HEK293 (cell line): ENCODE measurements around the gene L2HGDH.

Experiments used
- CTCF ChIA-PET: fragments of 350-600 bp; formaldehyde crosslinking; extraction: SDS; loops from one replicate; lab custom pipeline; 2021; ENCODE audit warnings: antibody characterized with exemption; lab: Yijun Ruan, JAX
- POLR2A ChIA-PET: fragments of 300-600 bp; formaldehyde crosslinking; extraction: SDS; loops from one replicate; lab custom pipeline; 2020; ENCODE audit warnings: antibody characterized with exemption, inconsistent platforms; lab: Yijun Ruan, JAX
- H3K27ac ChIP-seq: fragments of 200-500 bp; sonication (Bioruptor generic); 2 replicates; pipeline ENCODE4 v1.5.1; 2014; ENCODE audit warnings: low read depth, low read length, control low read depth, inconsistent platforms; ENCODE audit errors: extremely low read depth
- H3K36me3 ChIP-seq, 2 experiments: fragments of 200-500 bp in 1 of 2; sonication (Bioruptor generic) in 1 of 2; 1 replicate in 1 of 2; 2 replicates in 1 of 2; pipeline ENCODE4 v1.5.1; 2014 to 2017; ENCODE audit warnings: inconsistent platforms in 2 of 2, low read length in 2 of 2; ENCODE audit not compliant: control insufficient read depth in 2 of 2, insufficient read depth in 1 of 2
- H3K4me1 ChIP-seq: fragments of 200-500 bp; sonication (Bioruptor generic); 2 replicates; pipeline ENCODE4 v1.5.1; 2014; ENCODE audit warnings: mild to moderate bottlenecking, low read length, inconsistent platforms; ENCODE audit not compliant: control insufficient read depth, insufficient read depth
- H3K4me3 ChIP-seq: 2 replicates; pipeline ENCODE4 v1.5.1; 2011; ENCODE audit warnings: low read depth, mild to moderate bottlenecking, control low read depth, low read length, moderate library complexity
- H3K9me3 ChIP-seq: fragments of 200-500 bp; sonication (Bioruptor generic); 2 replicates; pipeline ENCODE4 v1.5.1; 2014; ENCODE audit warnings: low read depth, low read length, inconsistent platforms; ENCODE audit not compliant: control insufficient read depth, insufficient read depth
- FEZF1 ChIP-seq: fragments of 450-650 bp; formaldehyde crosslinking; IDR thresholded peaks from 2 replicates; pipeline ENCODE4 v1.5.1; 2016; ENCODE audit warnings: missing biosample characterization, missing genetic modification characterization
- MEIS1 ChIP-seq: sonication (generic); formaldehyde crosslinking; IDR thresholded peaks from 2 replicates; pipeline ENCODE4 v1.8.1; 2022; ENCODE audit warnings: missing genetic modification reagents, mild to moderate bottlenecking, borderline replicate concordance
- SP2 ChIP-seq: fragments of 450-650 bp; formaldehyde crosslinking; IDR thresholded peaks from 2 replicates; pipeline ENCODE4 v1.5.1; 2016; ENCODE audit warnings: missing biosample characterization, missing genetic modification characterization
- YY2 ChIP-seq: fragments of 450-650 bp; formaldehyde crosslinking; IDR thresholded peaks from 2 replicates; pipeline ENCODE4 v1.5.1; 2016; ENCODE audit warnings: missing biosample characterization, missing genetic modification characterization
- ZBTB48 ChIP-seq: fragments of 450-650 bp; formaldehyde crosslinking; IDR thresholded peaks from 2 replicates; pipeline ENCODE4 v1.5.1; 2016; ENCODE audit warnings: missing biosample characterization, missing genetic modification characterization
- ZFP3 ChIP-seq: fragments of 450-650 bp; formaldehyde crosslinking; IDR thresholded peaks from 2 replicates; pipeline ENCODE4 v1.5.1; 2016; ENCODE audit warnings: low read depth, missing biosample characterization, missing genetic modification characterization
- ZNF133 ChIP-seq: fragments of 450-650 bp; formaldehyde crosslinking; IDR thresholded peaks from 2 replicates; pipeline ENCODE4 v1.5.1; 2016; ENCODE audit warnings: missing biosample characterization, missing genetic modification characterization
- ZNF140 ChIP-seq: fragments of 450-650 bp; formaldehyde crosslinking; IDR thresholded peaks from 2 replicates; pipeline ENCODE4 v1.5.1; 2016; ENCODE audit warnings: missing biosample characterization, missing genetic modification characterization
- ZNF174 ChIP-seq: fragments of 450-650 bp; formaldehyde crosslinking; IDR thresholded peaks from 2 replicates; pipeline ENCODE4 v1.5.0; 2017; ENCODE audit warnings: missing biosample characterization, mild to moderate bottlenecking, missing genetic modification characterization
- ZNF211 ChIP-seq: fragments of 450-650 bp; formaldehyde crosslinking; IDR thresholded peaks from 2 replicates; pipeline ENCODE4 v1.5.1; 2016; ENCODE audit warnings: low read depth, missing biosample characterization, missing genetic modification characterization
- ZNF274 ChIP-seq, 2 experiments: fragments of 200-500 bp in 1 of 2; fragments of 450-650 bp in 1 of 2; sonication (Bioruptor generic) in 1 of 2; formaldehyde crosslinking in 1 of 2; IDR thresholded peaks; 2 replicates each; pipeline versions ENCODE4 v1.5.1 to v1.6.1; 2014 to 2016; ENCODE audit warnings: borderline replicate concordance in 1 of 2, inconsistent platforms in 1 of 2, low read length in 1 of 2, missing biosample characterization in 1 of 2, missing genetic modification characterization in 1 of 2
- ZNF335 ChIP-seq: fragments of 450-650 bp; formaldehyde crosslinking; conservative IDR thresholded peaks from 2 replicates; pipeline ENCODE4 v1.5.1; 2016; ENCODE audit warnings: missing biosample characterization, missing genetic modification characterization
- ZNF501 ChIP-seq: fragments of 450-650 bp; formaldehyde crosslinking; IDR thresholded peaks from 2 replicates; pipeline ENCODE4 v1.5.1; 2016; ENCODE audit warnings: missing biosample characterization, missing genetic modification characterization
- ZNF544 ChIP-seq: fragments of 450-650 bp; formaldehyde crosslinking; IDR thresholded peaks from 2 replicates; pipeline ENCODE4 v1.5.0; 2017; ENCODE audit warnings: missing biosample characterization, missing genetic modification characterization
- ZNF560 ChIP-seq: fragments of 450-650 bp; formaldehyde crosslinking; IDR thresholded peaks from 2 replicates; pipeline ENCODE4 v1.5.1; 2017; ENCODE audit warnings: missing biosample characterization, missing genetic modification characterization, borderline replicate concordance
- ZNF561 ChIP-seq: fragments of 450-650 bp; IDR thresholded peaks from 2 replicates; pipeline ENCODE4 v1.5.1; 2018; ENCODE audit warnings: missing biosample characterization, missing genetic modification characterization, borderline replicate concordance
- ZNF600 ChIP-seq: fragments of 450-650 bp; formaldehyde crosslinking; IDR thresholded peaks from 2 replicates; pipeline ENCODE4 v1.5.1; 2016; ENCODE audit warnings: missing biosample characterization, missing genetic modification characterization
- ZNF670 ChIP-seq: fragments of 450-650 bp; formaldehyde crosslinking; IDR thresholded peaks from 2 replicates; pipeline ENCODE4 v1.5.1; 2016; ENCODE audit warnings: missing biosample characterization, missing genetic modification characterization, low read depth
- ZNF768 ChIP-seq: fragments of 450-650 bp; formaldehyde crosslinking; IDR thresholded peaks from 2 replicates; pipeline ENCODE4 v1.5.1; 2018; ENCODE audit warnings: missing biosample characterization, mild to moderate bottlenecking, missing genetic modification characterization
- ZNF785 ChIP-seq: fragments of 450-650 bp; formaldehyde crosslinking; IDR thresholded peaks from 2 replicates; pipeline ENCODE4 v1.5.1; 2016; ENCODE audit warnings: missing biosample characterization, missing genetic modification characterization
- ZSCAN30 ChIP-seq: fragments of 450-650 bp; IDR thresholded peaks from 2 replicates; pipeline ENCODE4 v1.5.1; 2018; ENCODE audit warnings: missing biosample characterization, mild to moderate bottlenecking, missing genetic modification characterization, moderate library complexity
- TF ChIP-seq, protein P1 (sequence below): fragments of 450-650 bp; formaldehyde crosslinking; IDR thresholded peaks from 2 replicates; pipeline ENCODE4 v1.5.1; 2016; ENCODE audit warnings: missing biosample characterization, missing genetic modification characterization
- TF ChIP-seq, protein P2 (sequence below): fragments of 450-650 bp; formaldehyde crosslinking; IDR thresholded peaks from 2 replicates; pipeline ENCODE4 v1.5.1; 2016; ENCODE audit warnings: missing biosample characterization, missing genetic modification characterization
- TF ChIP-seq, protein P3 (sequence below): fragments of 450-650 bp; formaldehyde crosslinking; IDR thresholded peaks from 2 replicates; pipeline ENCODE4 v1.5.1; 2017; ENCODE audit warnings: missing biosample characterization, missing genetic modification characterization
- TF ChIP-seq, protein P4 (sequence below): fragments of 450-650 bp; formaldehyde crosslinking; IDR thresholded peaks from 2 replicates; pipeline ENCODE4 v1.5.1; 2016; ENCODE audit warnings: missing biosample characterization, missing genetic modification characterization
- TF ChIP-seq, protein P5 (sequence below): sonication (generic); formaldehyde crosslinking; IDR thresholded peaks from 2 replicates; pipeline ENCODE4 v1.8.1; 2022; ENCODE audit warnings: mild to moderate bottlenecking, moderate library complexity, missing genetic modification reagents
- TF ChIP-seq, protein P6 (sequence below): fragments of 450-650 bp; formaldehyde crosslinking; IDR thresholded peaks from 2 replicates; pipeline ENCODE4 v1.5.1; 2016; ENCODE audit warnings: missing biosample characterization, missing genetic modification characterization, low read depth

L2HGDH gene

DNA sequence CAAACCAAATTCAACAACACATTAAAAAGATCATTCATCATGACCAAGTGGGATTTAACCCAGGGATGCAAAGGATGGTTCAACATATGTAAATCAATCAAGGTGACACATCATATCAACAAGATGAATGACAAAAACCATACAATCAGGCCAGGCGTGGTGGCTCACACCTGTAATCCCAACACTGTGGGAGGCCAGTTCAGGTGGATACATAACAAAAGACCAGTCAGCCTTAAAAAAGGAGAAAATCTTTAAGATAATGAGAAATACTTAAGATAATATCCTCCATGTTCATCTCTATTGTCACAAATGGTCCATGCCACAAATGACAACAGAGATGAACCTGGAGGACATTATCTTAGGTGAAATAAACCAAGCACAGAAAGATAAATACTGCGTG lies 12.4 kb downstream of the L2HGDH start:
- TF ChIP-seq ZNF670 (tag by site-specific recombination) (no peak), ZNF335 (tag by site-specific recombination) (no peak), ZNF560 (tag by site-specific recombination) (no peak), ZSCAN30 (tag by site-specific recombination) (no peak), ZNF274 (IDR thresholded peaks at IDR 0.05; ENCODE audit: low read length) (no peak), ZNF274 (tag by site-specific recombination; IDR thresholded peaks at IDR 0.05; ENCODE audit: borderline replicate concordance) (no peak), ZNF140 (no peak), ZNF561 (tag by site-specific recombination) (no peak), ZNF133 (tag by site-specific recombination) (no peak), ZBTB48 (no peak), FEZF1 (tag by site-specific recombination) (no peak), ZNF501 (tag by site-specific recombination) (no peak), ZFP3 (tag by site-specific recombination) (no peak)
- TF ChIP-seq, protein P1, sequence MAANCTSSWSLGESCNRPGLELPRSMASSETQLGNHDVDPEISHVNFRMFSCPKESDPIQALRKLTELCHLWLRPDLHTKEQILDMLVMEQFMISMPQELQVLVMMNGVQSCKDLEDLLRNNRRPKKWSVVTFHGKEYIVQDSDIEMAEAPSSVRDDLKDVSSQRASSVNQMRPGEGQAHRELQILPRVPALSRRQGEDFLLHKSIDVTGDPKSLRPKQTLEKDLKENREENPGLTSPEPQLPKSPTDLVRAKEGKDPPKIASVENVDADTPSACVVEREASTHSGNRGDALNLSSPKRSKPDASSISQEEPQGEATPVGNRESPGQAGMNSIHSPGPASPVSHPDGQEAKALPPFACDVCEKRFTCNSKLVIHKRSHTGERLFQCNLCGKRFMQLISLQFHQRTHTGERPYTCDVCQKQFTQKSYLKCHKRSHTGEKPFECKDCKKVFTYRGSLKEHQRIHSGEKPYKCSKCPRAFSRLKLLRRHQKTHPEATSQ (tag by site-specific recombination) = no peak
- TF ChIP-seq, protein P2, sequence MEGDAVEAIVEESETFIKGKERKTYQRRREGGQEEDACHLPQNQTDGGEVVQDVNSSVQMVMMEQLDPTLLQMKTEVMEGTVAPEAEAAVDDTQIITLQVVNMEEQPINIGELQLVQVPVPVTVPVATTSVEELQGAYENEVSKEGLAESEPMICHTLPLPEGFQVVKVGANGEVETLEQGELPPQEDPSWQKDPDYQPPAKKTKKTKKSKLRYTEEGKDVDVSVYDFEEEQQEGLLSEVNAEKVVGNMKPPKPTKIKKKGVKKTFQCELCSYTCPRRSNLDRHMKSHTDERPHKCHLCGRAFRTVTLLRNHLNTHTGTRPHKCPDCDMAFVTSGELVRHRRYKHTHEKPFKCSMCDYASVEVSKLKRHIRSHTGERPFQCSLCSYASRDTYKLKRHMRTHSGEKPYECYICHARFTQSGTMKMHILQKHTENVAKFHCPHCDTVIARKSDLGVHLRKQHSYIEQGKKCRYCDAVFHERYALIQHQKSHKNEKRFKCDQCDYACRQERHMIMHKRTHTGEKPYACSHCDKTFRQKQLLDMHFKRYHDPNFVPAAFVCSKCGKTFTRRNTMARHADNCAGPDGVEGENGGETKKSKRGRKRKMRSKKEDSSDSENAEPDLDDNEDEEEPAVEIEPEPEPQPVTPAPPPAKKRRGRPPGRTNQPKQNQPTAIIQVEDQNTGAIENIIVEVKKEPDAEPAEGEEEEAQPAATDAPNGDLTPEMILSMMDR (tag by site-specific recombination) = no peak
- TF ChIP-seq, protein P3, sequence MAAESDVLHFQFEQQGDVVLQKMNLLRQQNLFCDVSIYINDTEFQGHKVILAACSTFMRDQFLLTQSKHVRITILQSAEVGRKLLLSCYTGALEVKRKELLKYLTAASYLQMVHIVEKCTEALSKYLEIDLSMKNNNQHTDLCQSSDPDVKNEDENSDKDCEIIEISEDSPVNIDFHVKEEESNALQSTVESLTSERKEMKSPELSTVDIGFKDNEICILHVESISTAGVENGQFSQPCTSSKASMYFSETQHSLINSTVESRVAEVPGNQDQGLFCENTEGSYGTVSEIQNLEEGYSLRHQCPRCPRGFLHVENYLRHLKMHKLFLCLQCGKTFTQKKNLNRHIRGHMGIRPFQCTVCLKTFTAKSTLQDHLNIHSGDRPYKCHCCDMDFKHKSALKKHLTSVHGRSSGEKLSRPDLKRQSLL (tag by site-specific recombination) = no peak
- TF ChIP-seq, protein P4, sequence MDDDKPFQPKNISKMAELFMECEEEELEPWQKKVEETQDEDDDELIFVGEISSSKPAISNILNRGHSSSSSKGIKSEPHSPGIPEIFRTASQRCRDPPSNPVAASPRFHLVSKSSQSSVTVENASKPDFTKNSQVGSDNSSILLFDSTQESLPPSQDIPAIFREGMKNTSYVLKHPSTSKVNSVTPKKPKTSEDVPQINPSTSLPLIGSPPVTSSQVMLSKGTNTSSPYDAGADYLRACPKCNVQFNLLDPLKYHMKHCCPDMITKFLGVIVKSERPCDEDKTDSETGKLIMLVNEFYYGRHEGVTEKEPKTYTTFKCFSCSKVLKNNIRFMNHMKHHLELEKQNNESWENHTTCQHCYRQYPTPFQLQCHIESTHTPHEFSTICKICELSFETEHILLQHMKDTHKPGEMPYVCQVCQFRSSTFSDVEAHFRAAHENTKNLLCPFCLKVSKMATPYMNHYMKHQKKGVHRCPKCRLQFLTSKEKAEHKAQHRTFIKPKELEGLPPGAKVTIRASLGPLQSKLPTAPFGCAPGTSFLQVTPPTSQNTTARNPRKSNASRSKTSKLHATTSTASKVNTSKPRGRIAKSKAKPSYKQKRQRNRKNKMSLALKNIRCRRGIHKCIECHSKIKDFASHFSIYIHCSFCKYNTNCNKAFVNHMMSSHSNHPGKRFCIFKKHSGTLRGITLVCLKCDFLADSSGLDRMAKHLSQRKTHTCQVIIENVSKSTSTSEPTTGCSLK (tag by site-specific recombination) = no peak
- TF ChIP-seq, protein P5, sequence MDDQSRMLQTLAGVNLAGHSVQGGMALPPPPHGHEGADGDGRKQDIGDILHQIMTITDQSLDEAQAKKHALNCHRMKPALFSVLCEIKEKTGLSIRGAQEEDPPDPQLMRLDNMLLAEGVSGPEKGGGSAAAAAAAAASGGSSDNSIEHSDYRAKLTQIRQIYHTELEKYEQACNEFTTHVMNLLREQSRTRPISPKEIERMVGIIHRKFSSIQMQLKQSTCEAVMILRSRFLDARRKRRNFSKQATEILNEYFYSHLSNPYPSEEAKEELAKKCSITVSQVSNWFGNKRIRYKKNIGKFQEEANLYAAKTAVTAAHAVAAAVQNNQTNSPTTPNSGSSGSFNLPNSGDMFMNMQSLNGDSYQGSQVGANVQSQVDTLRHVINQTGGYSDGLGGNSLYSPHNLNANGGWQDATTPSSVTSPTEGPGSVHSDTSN (CRISPR knock-in tag) = no peak
- Histone ChIP-seq H3K4me3 (no peak overlapping the region), H3K4me1 (no peaks in the 10 kb centered on the region), H3K9me3 (no peaks in the 10 kb centered on the region), H3K36me3 (peaks cover 24 to 30% of the 10 kb centered on the region in 2 experiments), H3K27ac (no peak overlapping the region)
- ChIA-PET POLR2A (no interaction called here), CTCF (no interaction called here)

DNA sequence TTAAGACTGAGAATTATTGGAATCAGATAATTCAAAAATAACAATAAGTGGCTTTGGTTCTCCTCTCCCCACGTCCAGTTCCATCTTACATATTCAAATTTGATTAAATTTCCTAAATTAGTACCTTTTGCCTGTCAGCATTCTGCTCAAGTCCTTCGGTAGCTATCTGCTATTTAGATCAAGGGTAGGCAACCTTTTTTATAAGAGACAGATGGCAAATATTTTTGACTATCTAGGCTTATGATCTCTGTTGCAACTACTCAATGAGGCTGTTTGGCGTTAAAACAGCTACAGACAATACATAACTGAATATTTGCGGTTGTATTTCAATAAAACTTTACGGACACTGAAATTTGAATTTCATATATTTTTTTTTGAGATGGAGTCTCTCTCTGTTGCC lies 21.7 kb downstream of the L2HGDH start:
- ChIA-PET CTCF (interaction anchor here (0.7 kb wide), 1 partner anchor 14 kb away, joined by 4 read pairs; no protein-coding TSS in a partner anchor), POLR2A (no interaction called here)
- no peaks in the 10 kb centered on the region for H3K4me1 ChIP-seq
- no peaks in the 10 kb centered on the region for H3K9me3 ChIP-seq
- H3K27ac ChIP-seq = no peak overlapping the region
- H3K4me3 ChIP-seq = no peak overlapping the region
- peaks cover 20 to 21% of the 10 kb centered on the region in 2 experiments for H3K36me3 ChIP-seq
- TF ChIP-seq ZNF174 (tag by site-specific recombination) (no peak), YY2 (tag by site-specific recombination) (no peak), ZNF211 (tag by site-specific recombination) (no peak), SP2 (no peak), ZNF768 (tag by site-specific recombination) (no peak), MEIS1 (CRISPR knock-in tag) (no peak), ZNF600 (tag by site-specific recombination) (no peak), ZNF785 (tag by site-specific recombination) (no peak), ZNF544 (tag by site-specific recombination) (no peak)
- TF ChIP-seq, protein P6, sequence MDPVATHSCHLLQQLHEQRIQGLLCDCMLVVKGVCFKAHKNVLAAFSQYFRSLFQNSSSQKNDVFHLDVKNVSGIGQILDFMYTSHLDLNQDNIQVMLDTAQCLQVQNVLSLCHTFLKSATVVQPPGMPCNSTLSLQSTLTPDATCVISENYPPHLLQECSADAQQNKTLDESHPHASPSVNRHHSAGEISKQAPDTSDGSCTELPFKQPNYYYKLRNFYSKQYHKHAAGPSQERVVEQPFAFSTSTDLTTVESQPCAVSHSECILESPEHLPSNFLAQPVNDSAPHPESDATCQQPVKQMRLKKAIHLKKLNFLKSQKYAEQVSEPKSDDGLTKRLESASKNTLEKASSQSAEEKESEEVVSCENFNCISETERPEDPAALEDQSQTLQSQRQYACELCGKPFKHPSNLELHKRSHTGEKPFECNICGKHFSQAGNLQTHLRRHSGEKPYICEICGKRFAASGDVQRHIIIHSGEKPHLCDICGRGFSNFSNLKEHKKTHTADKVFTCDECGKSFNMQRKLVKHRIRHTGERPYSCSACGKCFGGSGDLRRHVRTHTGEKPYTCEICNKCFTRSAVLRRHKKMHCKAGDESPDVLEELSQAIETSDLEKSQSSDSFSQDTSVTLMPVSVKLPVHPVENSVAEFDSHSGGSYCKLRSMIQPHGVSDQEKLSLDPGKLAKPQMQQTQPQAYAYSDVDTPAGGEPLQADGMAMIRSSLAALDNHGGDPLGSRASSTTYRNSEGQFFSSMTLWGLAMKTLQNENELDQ (tag by site-specific recombination) = no peak
